ENCODE measurements around the gene SLC27A2.

The SLC27A2 gene

GRCh38 chr15:50190723-50191122, 8.7 kb downstream of the SLC27A2 start:
- no peak for DNase-seq (ENCODE audit: low read depth)

GRCh38 chr15:50192164-50192563, 10.2 kb downstream of the SLC27A2 start:
- no peak for DNase-seq (ENCODE audit: low read depth)

GRCh38 chr15:50192926-50193620, 11.1 kb downstream of the SLC27A2 start:
- DNase-seq (ENCODE audit: low read depth), result no peak

- no peak for DNase-seq (ENCODE audit: low read depth)
Measured at GRCh38 chr15:50202003-50202402, 20.0 kb downstream of the SLC27A2 start.

- no peak for DNase-seq (ENCODE audit: low read depth)
Measured at GRCh38 chr15:50206020-50206419, 24.0 kb downstream of the SLC27A2 start.

GRCh38 chr15:50209809-50210208, 27.8 kb downstream of the SLC27A2 start:
- no peak for DNase-seq (ENCODE audit: low read depth)

- DNase-seq (ENCODE audit: low read depth), result no peak
Measured at GRCh38 chr15:50210462-50211157, 28.6 kb downstream of the SLC27A2 start.

GRCh38 chr15:50218291-50218690, 36.3 kb downstream of the SLC27A2 start:
- DNase-seq (ENCODE audit: low read depth), result no peak

- no peak for DNase-seq (ENCODE audit: low read depth)
Measured at GRCh38 chr15:50218691-50219090, 36.7 kb downstream of the SLC27A2 start.

- no peak for DNase-seq (ENCODE audit: low read depth)
Measured at GRCh38 chr15:50219820-50220219, 37.8 kb downstream of the SLC27A2 start.

GRCh38 chr15:50222181-50222580, 40.2 kb downstream of the SLC27A2 start:
- no peak for DNase-seq (ENCODE audit: low read depth)

- no peak for DNase-seq (ENCODE audit: low read depth)
Measured at GRCh38 chr15:50224606-50225005, 42.6 kb downstream of the SLC27A2 start.

- no peak for DNase-seq (ENCODE audit: low read depth)
Measured at GRCh38 chr15:50225057-50225456, 43.1 kb downstream of the SLC27A2 start.

GRCh38 chr15:50225938-50226337, 43.9 kb downstream of the SLC27A2 start:
- DNase-seq (ENCODE audit: low read depth), result no peak

- DNase-seq (ENCODE audit: low read depth), result no peak
Measured at GRCh38 chr15:50227076-50227475, 45.1 kb downstream of the SLC27A2 start.

- DNase-seq (ENCODE audit: low read depth), result no peak
Measured at GRCh38 chr15:50228866-50229265, 46.9 kb downstream of the SLC27A2 start.

GRCh38 chr15:50229336-50229735, 47.3 kb downstream of the SLC27A2 start:
- no peak for DNase-seq (ENCODE audit: low read depth)

- no peak for DNase-seq (ENCODE audit: low read depth)
Measured at GRCh38 chr15:50231761-50232160, 49.8 kb downstream of the SLC27A2 start.

GRCh38 chr15:50232791-50233190, 50.8 kb downstream of the SLC27A2 start:
- no peak for DNase-seq (ENCODE audit: low read depth)

GRCh38 chr15:50233192-50233736, 51.3 kb downstream of the SLC27A2 start:
- DNase-seq (ENCODE audit: low read depth), result no peak

- no peak for DNase-seq (ENCODE audit: low read depth)
Measured at GRCh38 chr15:50234764-50235163, 52.8 kb downstream of the SLC27A2 start.

GRCh38 chr15:50235794-50236193, 53.8 kb downstream of the SLC27A2 start:
- DNase-seq (ENCODE audit: low read depth), result no peak

- no peak for DNase-seq (ENCODE audit: low read depth)
Measured at GRCh38 chr15:50236433-50236832, 54.4 kb downstream of the SLC27A2 start.

Measured in fibroblast of the conjunctiva (primary cell).